NCI-H1417 treated with DMSO at 0.1 percent for 48 hours (cell line): ENCODE data around the gene TMEM47.

Source experiments
- DNase-seq: peaks from one replicate; lab custom pipeline; 2025; lab: John Stamatoyannopoulos, UW

Gene TMEM47

GRCh38 chrX:34585561-34585960 lies 71.5 kb downstream of the TMEM47 start:
- peak; percentile 1 for DNase-seq

DNA sequence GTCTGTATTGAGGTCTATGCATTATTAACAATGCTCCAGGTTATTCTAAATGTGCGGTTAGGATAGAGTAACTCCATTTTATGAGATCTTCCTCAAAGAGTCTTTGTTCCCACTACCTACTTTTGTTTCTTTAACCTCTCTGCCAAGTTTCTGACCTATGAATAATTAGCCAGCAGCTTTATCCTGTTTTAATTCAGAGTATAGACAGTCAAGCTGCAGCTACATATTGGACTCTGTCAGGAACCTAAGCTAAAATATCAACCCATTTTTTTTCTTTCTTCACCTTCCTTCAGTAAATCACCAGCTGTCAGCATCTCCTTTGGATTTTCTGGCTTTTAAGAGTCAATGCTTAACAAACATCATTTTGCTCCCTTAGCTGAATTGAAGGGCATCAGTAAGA lies 72.3 kb downstream of the TMEM47 start:
- no peak for DNase-seq

DNA sequence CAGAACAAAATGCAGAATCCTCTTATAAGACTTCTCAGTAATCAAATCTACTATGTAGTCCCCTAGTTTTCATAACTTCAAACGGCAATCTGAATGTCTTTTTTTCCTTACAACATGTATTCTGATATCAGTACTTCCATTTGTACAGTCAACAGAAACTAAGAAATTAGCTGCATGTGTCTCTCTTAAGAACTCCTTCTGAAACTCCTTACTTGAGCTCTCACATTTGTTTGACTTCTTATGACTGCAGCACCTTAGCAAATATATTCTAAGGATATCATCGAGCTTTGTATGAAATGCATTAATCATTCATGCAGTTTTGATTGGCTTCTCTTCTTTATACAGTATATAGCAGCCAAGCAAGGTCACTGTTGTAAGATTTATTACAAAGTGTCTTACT lies 77.0 kb downstream of the TMEM47 start:
- DNase-seq = no peak

DNA sequence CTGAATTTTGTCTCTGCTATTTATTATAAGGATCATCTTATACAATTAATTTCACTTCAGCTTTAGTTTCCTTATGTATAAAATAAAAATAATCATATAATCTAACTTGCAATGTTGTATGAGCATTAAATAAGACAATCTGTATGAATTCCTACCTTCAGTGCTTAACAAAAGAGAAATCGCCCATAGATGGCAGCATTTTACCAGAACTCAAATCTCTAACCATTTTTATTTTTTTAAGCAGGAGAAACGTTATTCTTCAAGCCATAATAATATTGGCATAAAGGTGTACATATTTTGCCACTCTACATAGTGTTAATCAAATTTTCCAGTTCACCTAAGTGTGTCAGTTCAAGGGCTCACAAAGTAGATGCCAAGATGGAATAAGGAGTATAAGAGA lies 78.8 kb downstream of the TMEM47 start:
- DNase-seq = no peak
